ENCODE measurements around the gene REEP6. TPM values are rescaled to one million over a fixed set of nuclear protein-coding genes. Genes with fewer than 3 reads are reported as not detected.
A peak's percentile ranks its signal among the peaks of the same experiment; 100 is the strongest.

Gene REEP6
- total and polyA plus RNA-seq, 4 donors, result 16.4 to 449 (median 201) TPM

DNA sequence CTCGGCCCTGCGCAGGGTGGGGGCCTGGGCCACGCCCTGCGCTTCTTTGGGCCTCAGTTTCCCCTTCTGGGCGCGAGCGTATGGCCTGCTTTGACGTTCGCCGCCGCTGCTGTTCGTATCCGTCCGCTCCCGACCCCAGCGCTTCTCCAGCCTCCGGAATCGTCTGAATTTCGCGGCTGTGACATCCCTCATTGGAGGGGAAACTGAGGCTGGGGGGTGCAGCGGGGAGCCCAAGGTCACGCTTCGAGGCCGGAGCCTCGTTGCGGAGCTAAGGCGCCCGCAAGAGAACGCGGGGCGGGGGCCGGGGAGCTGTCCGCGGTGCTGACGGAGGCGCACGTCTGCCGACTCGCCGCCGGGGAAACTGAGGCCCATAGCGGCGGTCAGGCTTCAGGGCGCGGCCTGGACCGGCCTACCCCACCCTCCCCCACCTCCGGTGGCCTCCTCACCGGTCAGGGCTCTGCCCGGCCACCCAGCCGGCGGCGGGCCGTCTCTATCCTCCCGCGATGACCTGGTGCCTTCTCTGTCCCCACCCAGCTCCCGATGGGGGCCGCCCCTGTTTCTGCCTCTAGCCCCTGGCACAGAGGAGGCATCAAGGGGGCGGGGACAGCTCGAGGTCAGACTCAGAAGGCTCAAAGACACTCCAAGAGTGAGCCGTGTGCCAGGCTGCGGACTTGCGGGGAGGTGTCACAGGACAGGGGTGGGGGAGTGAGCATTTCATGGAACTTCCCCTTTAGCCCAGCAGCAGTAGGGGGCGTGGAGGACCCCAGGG, 44.1 kb upstream of the REEP6 start:
- Histone ChIP-seq H3K4me3 (ENCODE audit: low read depth in 1 of 3, low read length in 3 of 3) (no peak overlapping the region), H3K9me3 (ENCODE audit: control insufficient read depth in 4 of 4, low read length in 3 of 4) (no peaks in the 10 kb centered on the region), H3K36me3 (ENCODE audit: control insufficient read depth in 4 of 4, insufficient read depth in 3 of 4, low read depth in 1 of 4, low read length in 3 of 4) (peaks cover under 1 to 7% (median 5%) of the 10 kb centered on the region in 4 donors), H3K9ac (ENCODE audit: low read depth in 1 of 2, low read length in 2 of 2) (no peak overlapping the region), H3K27me3 (ENCODE audit: control insufficient read depth in 4 of 4, insufficient read depth in 4 of 4, low read length in 3 of 4) (peaks cover 8 to 17% (median 14%) of the 10 kb centered on the region in 4 donors), H3K4me1 (ENCODE audit: control insufficient read depth in 4 of 4, insufficient read depth in 4 of 4, low read length in 3 of 4) (peaks cover 3 to 13% (median 11%) of the 10 kb centered on the region in 4 donors), H3K27ac (ENCODE audit: low read depth in 1 of 2, low read length in 2 of 2) (no peak overlapping the region)
- 6% methylated on average over 63 of the region's 63 CpGs for WGBS
- DNase-seq (ENCODE audit: low spot score), result no peak
- no peak for TF ChIP-seq FOXA2 (IDR thresholded peaks at IDR 0.05)
- TF ChIP-seq, protein P1, sequence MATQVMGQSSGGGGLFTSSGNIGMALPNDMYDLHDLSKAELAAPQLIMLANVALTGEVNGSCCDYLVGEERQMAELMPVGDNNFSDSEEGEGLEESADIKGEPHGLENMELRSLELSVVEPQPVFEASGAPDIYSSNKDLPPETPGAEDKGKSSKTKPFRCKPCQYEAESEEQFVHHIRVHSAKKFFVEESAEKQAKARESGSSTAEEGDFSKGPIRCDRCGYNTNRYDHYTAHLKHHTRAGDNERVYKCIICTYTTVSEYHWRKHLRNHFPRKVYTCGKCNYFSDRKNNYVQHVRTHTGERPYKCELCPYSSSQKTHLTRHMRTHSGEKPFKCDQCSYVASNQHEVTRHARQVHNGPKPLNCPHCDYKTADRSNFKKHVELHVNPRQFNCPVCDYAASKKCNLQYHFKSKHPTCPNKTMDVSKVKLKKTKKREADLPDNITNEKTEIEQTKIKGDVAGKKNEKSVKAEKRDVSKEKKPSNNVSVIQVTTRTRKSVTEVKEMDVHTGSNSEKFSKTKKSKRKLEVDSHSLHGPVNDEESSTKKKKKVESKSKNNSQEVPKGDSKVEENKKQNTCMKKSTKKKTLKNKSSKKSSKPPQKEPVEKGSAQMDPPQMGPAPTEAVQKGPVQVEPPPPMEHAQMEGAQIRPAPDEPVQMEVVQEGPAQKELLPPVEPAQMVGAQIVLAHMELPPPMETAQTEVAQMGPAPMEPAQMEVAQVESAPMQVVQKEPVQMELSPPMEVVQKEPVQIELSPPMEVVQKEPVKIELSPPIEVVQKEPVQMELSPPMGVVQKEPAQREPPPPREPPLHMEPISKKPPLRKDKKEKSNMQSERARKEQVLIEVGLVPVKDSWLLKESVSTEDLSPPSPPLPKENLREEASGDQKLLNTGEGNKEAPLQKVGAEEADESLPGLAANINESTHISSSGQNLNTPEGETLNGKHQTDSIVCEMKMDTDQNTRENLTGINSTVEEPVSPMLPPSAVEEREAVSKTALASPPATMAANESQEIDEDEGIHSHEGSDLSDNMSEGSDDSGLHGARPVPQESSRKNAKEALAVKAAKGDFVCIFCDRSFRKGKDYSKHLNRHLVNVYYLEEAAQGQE (IDR thresholded peaks at IDR 0.05), result peak; percentile 97

GRCh38 chr19:1447504-1447903, 43.5 kb upstream of the REEP6 start:
- no peak overlapping the region for H3K4me3 ChIP-seq (ENCODE audit: low read depth in 1 of 3, low read length in 3 of 3)
- H3K27me3 ChIP-seq (ENCODE audit: control insufficient read depth in 4 of 4, insufficient read depth in 4 of 4, low read length in 3 of 4), result peaks cover 11 to 21% (median 16%) of the 10 kb centered on the region in 4 donors
- peaks cover 0 to 1% (median 0%) of the 10 kb centered on the region in 4 donors for H3K36me3 ChIP-seq (ENCODE audit: control insufficient read depth in 4 of 4, insufficient read depth in 3 of 4, low read depth in 1 of 4, low read length in 3 of 4)
- H3K9ac ChIP-seq (ENCODE audit: low read depth in 1 of 2, low read length in 2 of 2), result no peak overlapping the region
- H3K4me1 ChIP-seq (ENCODE audit: control insufficient read depth in 4 of 4, insufficient read depth in 4 of 4, low read length in 3 of 4), result peaks cover 3 to 15% (median 11%) of the 10 kb centered on the region in 4 donors
- TF ChIP-seq YY1 (IDR thresholded peaks at IDR 0.05) (no peak), CTCF (IDR thresholded peaks at IDR 0.05; ENCODE audit: low read depth, low read length, missing input control) (no peak), JUND (IDR thresholded peaks at IDR 0.05) (no peak), GABPA (IDR thresholded peaks at IDR 0.05 in 1 of 2, conservative IDR thresholded peaks at IDR 0.05 in 1 of 2) (no peak), HNF4G (IDR thresholded peaks at IDR 0.05) (no peak), EGR1 (IDR thresholded peaks at IDR 0.05; ENCODE audit: low read depth in 2 of 2) (no peak), MAX (IDR thresholded peaks at IDR 0.05) (no peak), FOXA2 (IDR thresholded peaks at IDR 0.05) (no peak), ATF3 (IDR thresholded peaks at IDR 0.05) (no peak), FOXA1 (IDR thresholded peaks at IDR 0.05) (no peak), ZBTB33 (IDR thresholded peaks at IDR 0.05) (no peak), SP1 (IDR thresholded peaks at IDR 0.05) (no peak), HNF4A (conservative IDR thresholded peaks at IDR 0.05) (no peak), RAD21 (IDR thresholded peaks at IDR 0.05) (no peak), TAF1 (conservative IDR thresholded peaks at IDR 0.05) (no peak), NR2F2 (IDR thresholded peaks at IDR 0.05) (no peak), RXRA (IDR thresholded peaks at IDR 0.05) (no peak)
- TF ChIP-seq, protein P1 (IDR thresholded peaks at IDR 0.05), result no peak
- no peaks in the 10 kb centered on the region for H3K9me3 ChIP-seq (ENCODE audit: control insufficient read depth in 4 of 4, low read length in 3 of 4)
- no peak overlapping the region for H3K27ac ChIP-seq (ENCODE audit: low read depth in 1 of 2, low read length in 2 of 2)
- 18% methylated on average over 4 of the region's 4 CpGs for WGBS
- no peak for DNase-seq (ENCODE audit: low spot score)
